ENCODE data around the gene CPED1. TPM values are rescaled to one million over a fixed set of nuclear protein-coding genes. Genes with fewer than 3 reads are reported as not detected.

CPED1 gene
- total RNA-seq, 1 experiment from 2014 or later: 0.13 TPM

DNA sequence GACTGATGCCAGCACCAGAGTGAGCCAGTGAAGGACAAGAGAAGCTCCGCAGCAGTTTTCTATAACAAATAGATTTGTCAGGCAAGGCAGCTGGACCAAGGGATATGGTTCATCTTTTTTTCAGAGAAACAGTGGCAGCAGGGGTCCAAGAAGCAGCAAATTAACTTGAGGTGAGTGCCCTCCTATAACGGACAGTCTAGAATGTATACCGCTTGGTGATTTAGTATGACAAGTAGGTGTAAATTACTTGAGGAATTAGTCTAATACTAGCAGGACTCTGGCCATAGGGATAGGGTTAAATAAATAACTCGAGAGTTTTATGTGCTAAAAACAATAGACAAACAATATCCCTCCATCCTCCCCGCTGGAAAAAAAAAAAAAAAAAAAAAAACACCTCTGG, 187.3 kb downstream of the CPED1 start:
- no peak overlapping the region; a peak in 1 of 7 replicates for H3K27ac Mint-ChIP-seq
- Histone ChIP-seq H3K56ac (ENCODE audit: insufficient read length, low read depth, low read length) (no peak overlapping the region), H3K9me3 (ENCODE audit: control insufficient read depth, low read depth, low read length) (no peaks in the 10 kb centered on the region), H3T11ph (ENCODE audit: low read length) (no peak overlapping the region), H3K4me2 (ENCODE audit: insufficient read depth, insufficient read length, low read length) (no peak overlapping the region), H3K27me3 (ENCODE audit: insufficient read depth, low read length) (no peaks in the 10 kb centered on the region), H2AFZ (ENCODE audit: low read length) (no peak overlapping the region), H3K23ac (ENCODE audit: insufficient read length, low read depth, low read length) (no peak overlapping the region), H4K5ac (ENCODE audit: insufficient read length, low read depth, low read length) (no peak overlapping the region), H3K9ac (ENCODE audit: extremely low read depth, insufficient read length, low read length) (no peak overlapping the region), H3K23me2 (ENCODE audit: insufficient read length, low read depth, low read length, poor library complexity, severe bottlenecking) (no peaks in the 10 kb centered on the region), H3K79me2 (ENCODE audit: insufficient read depth, low read length) (no peaks in the 10 kb centered on the region), H2BK5ac (ENCODE audit: insufficient read length, low read length) (no peak overlapping the region), H3K4me1 (ENCODE audit: insufficient read depth, low read length) (no peaks in the 10 kb centered on the region), H4K8ac (replicated peaks; ENCODE audit: insufficient read length, low read depth, low read length) (no peak overlapping the region), H4K20me1 (ENCODE audit: control insufficient read depth, insufficient read depth, insufficient read length) (no peaks in the 10 kb centered on the region), H3K14ac (ENCODE audit: insufficient read depth, low read length) (no peak overlapping the region), H3K4ac (ENCODE audit: low read depth, low read length) (no peak overlapping the region), H2BK15ac (ENCODE audit: low read depth, low read length) (no peak overlapping the region), H2BK20ac (ENCODE audit: low read depth, low read length, poor library complexity, severe bottlenecking) (no peak overlapping the region), H2AK5ac (ENCODE audit: insufficient read length, low read length) (no peak overlapping the region), H3K79me1 (ENCODE audit: insufficient read depth, low read depth, low read length, poor library complexity, severe bottlenecking) (no peaks in the 10 kb centered on the region), H3K27ac (ENCODE audit: insufficient read length, low read depth, low read length) (no peak overlapping the region), H2BK12ac (ENCODE audit: insufficient read length, low read depth, low read length) (no peak overlapping the region), H4K91ac (ENCODE audit: insufficient read length, low read depth, low read length) (no peak overlapping the region), H3K18ac (ENCODE audit: insufficient read length, low read depth, low read length) (no peak overlapping the region), H2BK120ac (ENCODE audit: low read depth, low read length, poor library complexity, severe bottlenecking) (no peak overlapping the region)
- no peak overlapping the region for H3K4me3 Mint-ChIP-seq
- DNase-seq: no peak
- no CpG with 5 or more reads among the region's 5 CpGs for WGBS (ENCODE audit: extremely low coverage, insufficient read length, low lambda C conversion rate)
- TF ChIP-seq, protein P1, sequence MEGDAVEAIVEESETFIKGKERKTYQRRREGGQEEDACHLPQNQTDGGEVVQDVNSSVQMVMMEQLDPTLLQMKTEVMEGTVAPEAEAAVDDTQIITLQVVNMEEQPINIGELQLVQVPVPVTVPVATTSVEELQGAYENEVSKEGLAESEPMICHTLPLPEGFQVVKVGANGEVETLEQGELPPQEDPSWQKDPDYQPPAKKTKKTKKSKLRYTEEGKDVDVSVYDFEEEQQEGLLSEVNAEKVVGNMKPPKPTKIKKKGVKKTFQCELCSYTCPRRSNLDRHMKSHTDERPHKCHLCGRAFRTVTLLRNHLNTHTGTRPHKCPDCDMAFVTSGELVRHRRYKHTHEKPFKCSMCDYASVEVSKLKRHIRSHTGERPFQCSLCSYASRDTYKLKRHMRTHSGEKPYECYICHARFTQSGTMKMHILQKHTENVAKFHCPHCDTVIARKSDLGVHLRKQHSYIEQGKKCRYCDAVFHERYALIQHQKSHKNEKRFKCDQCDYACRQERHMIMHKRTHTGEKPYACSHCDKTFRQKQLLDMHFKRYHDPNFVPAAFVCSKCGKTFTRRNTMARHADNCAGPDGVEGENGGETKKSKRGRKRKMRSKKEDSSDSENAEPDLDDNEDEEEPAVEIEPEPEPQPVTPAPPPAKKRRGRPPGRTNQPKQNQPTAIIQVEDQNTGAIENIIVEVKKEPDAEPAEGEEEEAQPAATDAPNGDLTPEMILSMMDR (conservative IDR thresholded peaks at IDR 0.05): no peak
- no peaks in the 10 kb centered on the region for H3K9me3 Mint-ChIP-seq
- H3K27me3 Mint-ChIP-seq (ENCODE audit: low read depth): no peaks in the 10 kb centered on the region; the same call in 1 of the 2 replicates
- no peaks in the 10 kb centered on the region for H3K36me3 Mint-ChIP-seq (ENCODE audit: insufficient read depth in 1 of 3, low read depth in 3 of 3)
- H3K4me1 Mint-ChIP-seq: peaks cover 0 to 2% of the 10 kb centered on the region in 2 experiments; a peak in 1 of 4 replicates

All from H9 (cell line).